ENCODE measurements around the gene EIF4G3.

DNA sequence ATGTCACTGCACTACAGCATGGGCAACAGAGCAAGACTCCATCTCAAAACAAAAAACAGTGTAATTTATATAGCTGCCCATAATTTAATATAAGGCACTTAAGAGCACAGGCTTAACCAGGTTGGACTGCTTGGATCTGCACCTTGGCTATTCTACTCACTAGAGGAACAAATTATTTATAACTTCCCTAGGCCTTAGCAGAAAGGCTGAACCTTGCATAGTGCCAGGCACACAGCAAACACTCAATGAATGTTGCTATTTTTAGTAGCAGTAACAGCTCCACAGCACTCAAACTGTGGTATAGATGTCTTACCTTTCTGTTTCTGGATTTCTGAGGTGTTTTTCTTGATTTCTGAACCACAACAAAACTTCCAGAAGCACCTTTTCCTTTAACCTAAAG, 409.4 kb downstream of the EIF4G3 start:
- TF ChIP-seq TAF1 (IDR thresholded peaks at IDR 0.05; ENCODE audit: borderline replicate concordance, insufficient read depth, low read length) (no peak), POLR2AphosphoS5 (IDR thresholded peaks at IDR 0.05; ENCODE audit: low read depth, low read length) (no peak)
- TF ChIP-seq, protein P1, sequence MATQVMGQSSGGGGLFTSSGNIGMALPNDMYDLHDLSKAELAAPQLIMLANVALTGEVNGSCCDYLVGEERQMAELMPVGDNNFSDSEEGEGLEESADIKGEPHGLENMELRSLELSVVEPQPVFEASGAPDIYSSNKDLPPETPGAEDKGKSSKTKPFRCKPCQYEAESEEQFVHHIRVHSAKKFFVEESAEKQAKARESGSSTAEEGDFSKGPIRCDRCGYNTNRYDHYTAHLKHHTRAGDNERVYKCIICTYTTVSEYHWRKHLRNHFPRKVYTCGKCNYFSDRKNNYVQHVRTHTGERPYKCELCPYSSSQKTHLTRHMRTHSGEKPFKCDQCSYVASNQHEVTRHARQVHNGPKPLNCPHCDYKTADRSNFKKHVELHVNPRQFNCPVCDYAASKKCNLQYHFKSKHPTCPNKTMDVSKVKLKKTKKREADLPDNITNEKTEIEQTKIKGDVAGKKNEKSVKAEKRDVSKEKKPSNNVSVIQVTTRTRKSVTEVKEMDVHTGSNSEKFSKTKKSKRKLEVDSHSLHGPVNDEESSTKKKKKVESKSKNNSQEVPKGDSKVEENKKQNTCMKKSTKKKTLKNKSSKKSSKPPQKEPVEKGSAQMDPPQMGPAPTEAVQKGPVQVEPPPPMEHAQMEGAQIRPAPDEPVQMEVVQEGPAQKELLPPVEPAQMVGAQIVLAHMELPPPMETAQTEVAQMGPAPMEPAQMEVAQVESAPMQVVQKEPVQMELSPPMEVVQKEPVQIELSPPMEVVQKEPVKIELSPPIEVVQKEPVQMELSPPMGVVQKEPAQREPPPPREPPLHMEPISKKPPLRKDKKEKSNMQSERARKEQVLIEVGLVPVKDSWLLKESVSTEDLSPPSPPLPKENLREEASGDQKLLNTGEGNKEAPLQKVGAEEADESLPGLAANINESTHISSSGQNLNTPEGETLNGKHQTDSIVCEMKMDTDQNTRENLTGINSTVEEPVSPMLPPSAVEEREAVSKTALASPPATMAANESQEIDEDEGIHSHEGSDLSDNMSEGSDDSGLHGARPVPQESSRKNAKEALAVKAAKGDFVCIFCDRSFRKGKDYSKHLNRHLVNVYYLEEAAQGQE (IDR thresholded peaks at IDR 0.05; ENCODE audit: insufficient read depth in 1 of 2, low read depth in 2 of 2, low read length in 2 of 2) = no peak
